ENCODE measurements around the gene BBS7.

Gene BBS7

GRCh38 chr4:121789960-121790829 lies 80.1 kb downstream of the BBS7 start:
- no peak for DNase-seq

DNA sequence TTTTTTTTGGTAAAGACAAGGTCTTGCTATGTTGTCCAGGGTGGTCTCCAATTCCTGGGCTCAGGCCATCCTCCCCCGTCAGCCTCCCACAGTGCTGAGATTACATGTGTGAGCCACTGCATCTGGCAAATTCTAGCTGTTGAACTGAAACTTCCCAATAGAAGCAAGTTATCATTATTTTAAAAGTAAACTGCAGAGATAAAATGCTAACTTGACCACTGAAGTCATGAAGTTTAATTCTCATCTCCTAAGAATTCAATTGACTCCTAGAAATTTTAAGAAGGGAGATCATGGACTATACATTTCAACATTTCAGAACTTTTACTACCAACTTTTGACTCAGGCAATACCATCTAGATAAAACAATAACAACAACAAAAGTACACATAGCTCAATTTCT lies 80.8 kb downstream of the BBS7 start:
- DNase-seq: no peak

DNA sequence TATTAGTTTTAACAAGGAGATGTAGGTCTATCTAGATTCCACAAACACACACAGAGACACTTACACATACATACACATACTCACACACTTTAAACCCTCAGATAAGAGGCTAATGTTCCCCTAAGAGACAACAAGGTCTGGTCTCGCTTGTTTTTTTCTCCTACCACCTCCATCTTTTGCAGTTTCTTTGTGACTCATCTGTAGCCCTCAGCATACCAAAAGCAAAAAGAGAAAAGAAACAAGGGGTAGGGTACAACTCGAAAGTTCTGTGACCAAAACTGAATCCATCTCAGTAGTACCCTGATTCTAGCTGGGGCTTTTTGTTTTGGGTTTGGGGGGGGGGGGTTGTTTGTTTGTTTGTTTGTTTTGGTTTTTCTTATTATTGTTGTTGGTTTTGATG lies 81.4 kb downstream of the BBS7 start:
- no peak for DNase-seq

DNA sequence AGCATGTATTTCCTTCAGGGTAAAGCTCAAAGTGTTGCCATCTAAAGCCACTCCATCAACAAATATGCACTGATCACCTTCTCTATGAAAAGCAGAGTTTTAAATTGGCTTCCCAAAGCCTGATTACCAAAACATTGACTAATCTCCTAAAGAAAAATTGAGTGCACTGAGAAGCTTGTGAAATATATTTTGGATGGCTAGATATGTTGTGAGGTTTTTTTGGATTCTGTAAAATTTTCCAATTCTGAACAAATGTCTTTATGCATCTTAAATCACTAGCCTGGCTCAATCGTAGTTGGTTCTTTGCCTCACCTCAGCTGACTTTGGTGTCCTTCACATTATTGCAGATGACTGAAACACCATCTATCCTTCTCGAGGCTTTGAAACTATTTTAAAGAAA lies 84.1 kb downstream of the BBS7 start:
- DNase-seq: no peak

GRCh38 chr4:121785479-121785878 lies 84.8 kb downstream of the BBS7 start:
- DNase-seq: no peak

- no peak for DNase-seq
Observed at GRCh38 chr4:121784975-121785374, 85.3 kb downstream of the BBS7 start.

DNA sequence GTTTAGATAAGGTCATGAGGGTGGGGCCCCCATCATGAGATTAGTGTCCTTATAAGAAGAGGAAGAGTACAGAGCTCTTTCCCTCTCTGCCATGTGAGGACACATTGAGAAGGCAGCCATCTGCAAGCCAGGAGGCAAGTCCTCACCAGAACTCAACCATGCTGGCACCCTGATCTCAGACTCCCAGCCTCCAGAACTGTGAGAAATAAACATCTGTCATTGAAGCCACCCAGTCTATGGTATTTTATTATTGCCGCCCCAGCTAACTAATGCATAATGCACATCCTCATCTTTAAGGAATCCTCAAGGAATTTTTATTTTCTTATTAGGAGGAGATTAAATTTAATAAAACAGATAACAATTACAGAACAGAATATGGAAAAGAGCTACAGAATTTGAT lies 85.9 kb downstream of the BBS7 start:
- no peak for DNase-seq

DNA sequence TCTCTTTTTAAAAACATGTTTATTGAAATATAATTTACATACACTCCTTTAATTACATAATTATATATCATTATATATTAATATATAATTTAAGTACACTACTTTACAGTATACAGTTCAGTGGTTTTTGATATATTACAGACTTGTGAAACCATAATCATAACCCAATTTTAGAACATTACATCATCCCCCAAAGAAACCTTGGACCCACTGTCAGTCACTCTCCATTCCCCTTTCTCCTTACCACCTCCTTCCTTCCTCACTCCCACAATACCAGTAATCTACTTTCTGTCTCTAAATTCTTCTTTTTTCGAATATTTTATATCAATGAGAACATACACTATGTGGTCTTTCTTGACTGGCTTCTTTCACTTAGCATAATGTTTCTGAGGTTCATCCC lies 87.1 kb downstream of the BBS7 start:
- DNase-seq: no peak

- DNase-seq: no peak
Observed at GRCh38 chr4:121778991-121779628, 91.2 kb downstream of the BBS7 start.

DNA sequence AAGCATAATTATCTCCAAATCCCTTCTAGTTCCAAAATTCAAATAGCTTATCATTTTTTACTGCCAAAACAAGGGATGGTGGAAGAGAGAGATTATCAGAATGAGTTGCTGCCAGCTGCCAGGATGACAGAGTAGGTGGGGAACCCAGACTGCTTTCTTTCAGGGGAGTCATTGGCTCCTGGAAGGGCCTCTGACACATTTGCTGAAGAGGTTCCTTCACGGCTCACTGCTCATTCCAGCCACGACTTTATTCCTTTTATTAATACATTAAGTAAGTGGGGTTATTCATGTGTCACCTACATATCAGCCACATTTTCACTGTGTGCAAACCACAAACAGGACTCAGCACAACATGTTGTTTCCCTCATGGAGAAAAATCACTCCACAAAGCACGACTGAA lies 92.6 kb downstream of the BBS7 start:
- no peak for DNase-seq

- no peak for DNase-seq
Observed at GRCh38 chr4:121776610-121777401, 93.5 kb downstream of the BBS7 start.

Data from SHP77 treated with DMSO at 0.1 percent for 48 hours (cell line).